Fibroblast of lung (primary cell): ENCODE measurements around the gene GTF3C1.
"Not testable (repeated sequence)": the region's sequence is repeated elsewhere in the genome, so short reads cannot be mapped to it uniquely, and the experiment has no call there.

Experiments
- CTCF ChIP-seq, 2 donors: IDR thresholded peaks in 1 of 2; conservative IDR thresholded peaks in 1 of 2; 1 replicate in 1 of 2; 2 replicates in 1 of 2; pipeline ENCODE4 v1.5.1; 2011 to 2012; ENCODE audit warnings: low read length in 2 of 2, control low read depth in 1 of 2, inconsistent platforms in 1 of 2, low read depth in 1 of 2, mild to moderate bottlenecking in 1 of 2
- EZH2 ChIP-seq: IDR thresholded peaks from 2 replicates; pipeline ENCODE4 v1.5.1; 2012; ENCODE audit warnings: low read length, control low read depth, mild to moderate bottlenecking; ENCODE audit errors: missing control alignments

GRCh38 chr16:27435146-27435545, 114.6 kb downstream of the GTF3C1 start:
- TF ChIP-seq CTCF (conservative IDR thresholded peaks at IDR 0.05 in 1 of 2, IDR thresholded peaks at IDR 0.05 in 1 of 2; ENCODE audit: low read depth in 1 of 2, low read length in 2 of 2); EZH2: not testable (repeated sequence)
